GM06990 (cell line): ENCODE results near the gene COA7.

Experiments used
- DNase-seq: peaks from one replicate; pipeline ENCODE4 v3.0.0-alpha.2; 2011; ENCODE audit not compliant: insufficient read length; ENCODE audit errors: extremely low read depth
- H3K27me3 ChIP-seq: replicated peaks from 2 replicates; pipeline ENCODE4 v1.6.0; 2011; ENCODE audit warnings: low read length; ENCODE audit not compliant: control insufficient read depth, insufficient read depth
- H3K36me3 ChIP-seq: 2 replicates; pipeline ENCODE4 v1.5.1; 2011; ENCODE audit warnings: low read length; ENCODE audit not compliant: control insufficient read depth, insufficient read depth
- H3K4me3 ChIP-seq: replicated peaks from 2 replicates; pipeline ENCODE4 v1.5.1; 2011; ENCODE audit warnings: low read depth, mild to moderate bottlenecking, control low read depth, low read length
- CTCF ChIP-seq: IDR thresholded peaks from 2 replicates; pipeline ENCODE4 v1.5.1; 2011; ENCODE audit warnings: low read length, control low read depth, mild to moderate bottlenecking, inconsistent platforms; ENCODE audit not compliant: insufficient read depth, poor library complexity, severe bottlenecking

Gene COA7

GRCh38 chr1:52635321-52636089, 62.6 kb downstream of the COA7 start:
- no peak for DNase-seq
- no peaks in the 10 kb centered on the region for H3K36me3 ChIP-seq
- H3K27me3 ChIP-seq = peaks cover 2% of the 10 kb centered on the region
- no peak for TF ChIP-seq CTCF
- H3K4me3 ChIP-seq = no peak overlapping the region
